GM23338 (cell line): ENCODE measurements around the gene CHMP3. TPM values are rescaled to one million over a fixed set of nuclear protein-coding genes. Genes with fewer than 3 reads are reported as not detected.

Experiments
- ATAC-seq: fragments of 200-7000 bp; cut with Tn5 transposase; 3 replicates; pipeline ENCODE4 v1.9.1; 2020
- DNase-seq: peaks from one replicate; pipeline ENCODE4 v3.0.0-alpha.2; 2015; ENCODE audit warnings: low spot score
- H2AFZ ChIP-seq: fragments of 200-600 bp; sonication (generic); 2 replicates; pipeline ENCODE4 v1.8.0; 2016; ENCODE audit warnings: antibody characterized with exemption, mild to moderate bottlenecking, moderate library complexity
- H3F3A ChIP-seq: fragments of 200-600 bp; sonication (generic); replicated peaks from 2 replicates; pipeline ENCODE4 v1.8.0; 2017; ENCODE audit warnings: antibody characterized with exemption, mixed run types, low read depth
- H3K27ac ChIP-seq: fragments of 200-600 bp; sonication (generic); 2 replicates; pipeline ENCODE4 v1.6.1; 2016; ENCODE audit warnings: low read depth
- H3K27me3 ChIP-seq: fragments of 200-600 bp; sonication (generic); 2 replicates; pipeline ENCODE4 v1.8.0; 2016; ENCODE audit warnings: mild to moderate bottlenecking, mixed run types, moderate library complexity; ENCODE audit not compliant: insufficient read depth
- H3K36me3 ChIP-seq: fragments of 200-600 bp; sonication (generic); 2 replicates; pipeline ENCODE4 v1.8.0; 2016; ENCODE audit warnings: mild to moderate bottlenecking; ENCODE audit not compliant: insufficient read depth
- H3K4me1 ChIP-seq: fragments of 200-600 bp; sonication (generic); 2 replicates; pipeline ENCODE4 v1.8.0; 2016; ENCODE audit warnings: mild to moderate bottlenecking, moderate library complexity; ENCODE audit not compliant: insufficient read depth
- H3K4me2 ChIP-seq: fragments of 200-600 bp; sonication (generic); 2 replicates; pipeline ENCODE4 v1.7.1; 2017; ENCODE audit warnings: mixed run types
- H3K4me3 ChIP-seq: fragments of 200-600 bp; sonication (generic); 2 replicates; pipeline ENCODE4 v1.6.1; 2016; ENCODE audit warnings: mixed run types
- H3K79me2 ChIP-seq: fragments of 200-600 bp; sonication (generic); replicated peaks from 2 replicates; pipeline ENCODE4 v1.8.0; 2017; ENCODE audit warnings: mild to moderate bottlenecking; ENCODE audit not compliant: insufficient read depth
- H3K9me2 ChIP-seq: fragments of 200-600 bp; sonication (generic); 2 replicates; pipeline ENCODE4 v1.8.0; 2017; ENCODE audit not compliant: insufficient read depth
- H4K20me1 ChIP-seq: fragments of 200-600 bp; sonication (generic); replicated peaks from 2 replicates; pipeline ENCODE4 v1.8.0; 2017; ENCODE audit warnings: mild to moderate bottlenecking; ENCODE audit not compliant: insufficient read depth
- H3K27ac Mint-ChIP-seq: 2 replicates; pipeline ENCODE4 v1.8.0; 2020; ENCODE audit warnings: inconsistent platforms, mild to moderate bottlenecking, moderate library complexity, mixed read lengths
- H3K27me3 Mint-ChIP-seq: 3 replicates; pipeline ENCODE4 v1.8.0; 2022; ENCODE audit warnings: low read depth, mild to moderate bottlenecking, moderate library complexity, mixed read lengths, inconsistent platforms; ENCODE audit not compliant: insufficient read depth, poor library complexity
- H3K36me3 Mint-ChIP-seq: 3 replicates; pipeline ENCODE4 v1.8.0; 2021; ENCODE audit warnings: low read depth, mild to moderate bottlenecking, inconsistent platforms, moderate library complexity, mixed read lengths
- H3K4me1 Mint-ChIP-seq: 3 replicates; pipeline ENCODE4 v1.8.0; 2020; ENCODE audit warnings: mild to moderate bottlenecking, inconsistent platforms, mixed read lengths
- H3K4me3 Mint-ChIP-seq: 3 replicates; pipeline ENCODE4 v1.8.0; 2021; ENCODE audit warnings: moderate library complexity, mild to moderate bottlenecking, inconsistent platforms, mixed read lengths
- H3K9me3 Mint-ChIP-seq: 3 replicates; pipeline ENCODE4 v1.8.0; 2020; ENCODE audit warnings: moderate library complexity, mild to moderate bottlenecking, inconsistent platforms, mixed read lengths
- CREB1 ChIP-seq: fragments of 250-450 bp; sonication (Bioruptor Pico); IDR thresholded peaks from 2 replicates; pipeline ENCODE4 v1.5.0; 2020; ENCODE audit warnings: low read depth, mild to moderate bottlenecking, moderate library complexity
- CTCF ChIP-seq, 2 experiments: fragments of 200-600 bp in 1 of 2; sonication (generic) in 1 of 2; conservative IDR thresholded peaks; 2 replicates each; pipeline versions ENCODE4 v1.5.1 to v1.6.1; 2016 to 2017; ENCODE audit warnings: antibody characterized with exemption in 2 of 2, low read depth in 2 of 2, mild to moderate bottlenecking in 2 of 2, moderate library complexity in 1 of 2
- ETS1 ChIP-seq: IDR thresholded peaks from 2 replicates; pipeline ENCODE4 v1.6.1; 2016; ENCODE audit warnings: antibody characterized with exemption
- EZH2phosphoT487 ChIP-seq: fragments of 200-600 bp; sonication (generic); IDR thresholded peaks from one replicate; pipeline ENCODE4 v1.8.1; 2018; ENCODE audit warnings: antibody characterized with exemption; ENCODE audit not compliant: unreplicated experiment
- NANOG ChIP-seq: IDR thresholded peaks from 2 replicates; pipeline ENCODE4 v1.6.1; 2016; ENCODE audit warnings: antibody characterized with exemption, borderline replicate concordance
- REST ChIP-seq: IDR thresholded peaks from one replicate; pipeline ENCODE4 v1.6.1; 2018; ENCODE audit warnings: antibody characterized with exemption; ENCODE audit not compliant: unreplicated experiment
- STAT1 ChIP-seq: IDR thresholded peaks from one replicate; pipeline ENCODE4 v1.6.1; 2016; ENCODE audit warnings: antibody characterized with exemption; ENCODE audit not compliant: unreplicated experiment
- ZNF331 ChIP-seq: fragments of 250-450 bp; sonication (Bioruptor Pico); IDR thresholded peaks from 2 replicates; pipeline ENCODE4 v1.5.0; 2020; ENCODE audit warnings: low read depth, mild to moderate bottlenecking, moderate library complexity
- ZNF462 ChIP-seq: fragments of 250-450 bp; sonication (Bioruptor Pico); IDR thresholded peaks from 2 replicates; pipeline ENCODE4 v1.5.0; 2020; ENCODE audit warnings: mild to moderate bottlenecking, moderate library complexity
- polyA plus RNA-seq: library from polyadenylated mRNA; unstranded; fragments of >200 nt; fragmentation: Nextera tagmentation; extraction: Ambion mirVana; gene quantifications from 2 replicates; pipeline ENCODE4 v1.2.1, GENCODE V29; 2016
- total RNA-seq: library from RNA; depleted of rRNA; stranded (reverse); fragments of >200 nt; shearing (Covaris generic); gene quantifications from 2 replicates; pipeline ENCODE4 v1.2.3, GENCODE V29; 2014

The CHMP3 gene
- total and polyA plus RNA-seq, 2 experiments from 2014 or later = 15.5 to 15.6 TPM

- no peak overlapping the region for H2AFZ ChIP-seq
- no peaks in the 10 kb centered on the region for H3K4me1 Mint-ChIP-seq
- H3K9me3 Mint-ChIP-seq = peaks cover 5% of the 10 kb centered on the region; the same call in 2 of the 3 replicates
- H3K4me1 ChIP-seq = no peaks in the 10 kb centered on the region
- no peak for DNase-seq
- H3K27ac Mint-ChIP-seq = no peak overlapping the region
- H3K27me3 ChIP-seq = no peaks in the 10 kb centered on the region
- H3K4me3 Mint-ChIP-seq = no peak overlapping the region
- no peak for ATAC-seq
- H3F3A ChIP-seq = no peaks in the 10 kb centered on the region
- no peak overlapping the region for H3K27ac ChIP-seq
- no peaks in the 10 kb centered on the region for H3K27me3 Mint-ChIP-seq
- H3K4me3 ChIP-seq = no peak overlapping the region
- no peak overlapping the region for H3K4me2 ChIP-seq
- H3K36me3 Mint-ChIP-seq = peaks cover 66% of the 10 kb centered on the region
- H3K79me2 ChIP-seq = no peaks in the 10 kb centered on the region
- TF ChIP-seq ZNF331 (CRISPR knock-in tag) (no peak), EZH2phosphoT487 (no peak)
- H4K20me1 ChIP-seq = no peaks in the 10 kb centered on the region
- peaks cover 15% of the 10 kb centered on the region; the same call in 1 of the 2 replicates for H3K36me3 ChIP-seq
- no peaks in the 10 kb centered on the region for H3K9me2 ChIP-seq
These were observed 73.0 kb downstream of the CHMP3 start for GRCh38 chr2:86490245-86490644.

GRCh38 chr2:86489542-86489941 lies 73.7 kb downstream of the CHMP3 start:
- Histone ChIP-seq H3F3A (no peaks in the 10 kb centered on the region), H3K79me2 (no peaks in the 10 kb centered on the region), H3K36me3 (peaks cover 15% of the 10 kb centered on the region; the same call in 1 of the 2 replicates), H4K20me1 (no peaks in the 10 kb centered on the region), H3K9me2 (no peaks in the 10 kb centered on the region), H3K4me1 (no peaks in the 10 kb centered on the region), H3K4me2 (no peak overlapping the region), H2AFZ (no peak overlapping the region), H3K4me3 (no peak overlapping the region), H3K27me3 (no peaks in the 10 kb centered on the region), H3K27ac (no peak overlapping the region)
- H3K4me1 Mint-ChIP-seq = no peaks in the 10 kb centered on the region
- H3K4me3 Mint-ChIP-seq = no peak overlapping the region
- TF ChIP-seq ZNF462 = no peak
- no peak for TF ChIP-seq EZH2phosphoT487
- TF ChIP-seq CTCF (conservative IDR thresholded peaks at IDR 0.05; ENCODE audit: low read depth in 2 of 2) = no peak
- TF ChIP-seq ETS1 = no peak
- no peak for TF ChIP-seq NANOG
- no peak for TF ChIP-seq STAT1
- no peak for TF ChIP-seq CREB1 (CRISPR knock-in tag)
- TF ChIP-seq REST = no peak
- no peaks in the 10 kb centered on the region for H3K9me3 Mint-ChIP-seq
- H3K27me3 Mint-ChIP-seq = no peaks in the 10 kb centered on the region
- ATAC-seq (no peak), DNase-seq (no peak)
- H3K27ac Mint-ChIP-seq = no peak overlapping the region
- H3K36me3 Mint-ChIP-seq = peaks cover 66% of the 10 kb centered on the region
